DMS 273 treated with DMSO at 0.1 percent for 48 hours (cell line): ENCODE data around the gene CCL1.
A peak's percentile ranks its signal among the peaks of the same experiment; 100 is the strongest.

Source experiments
- DNase-seq: peaks from one replicate; lab custom pipeline; 2025; lab: John Stamatoyannopoulos, UW

Gene CCL1

GRCh38 chr17:34382621-34383124, 19.6 kb upstream of the CCL1 start:
- no peak for DNase-seq

- DNase-seq = no peak
Observed at GRCh38 chr17:34379868-34380267, 16.8 kb upstream of the CCL1 start.

DNA sequence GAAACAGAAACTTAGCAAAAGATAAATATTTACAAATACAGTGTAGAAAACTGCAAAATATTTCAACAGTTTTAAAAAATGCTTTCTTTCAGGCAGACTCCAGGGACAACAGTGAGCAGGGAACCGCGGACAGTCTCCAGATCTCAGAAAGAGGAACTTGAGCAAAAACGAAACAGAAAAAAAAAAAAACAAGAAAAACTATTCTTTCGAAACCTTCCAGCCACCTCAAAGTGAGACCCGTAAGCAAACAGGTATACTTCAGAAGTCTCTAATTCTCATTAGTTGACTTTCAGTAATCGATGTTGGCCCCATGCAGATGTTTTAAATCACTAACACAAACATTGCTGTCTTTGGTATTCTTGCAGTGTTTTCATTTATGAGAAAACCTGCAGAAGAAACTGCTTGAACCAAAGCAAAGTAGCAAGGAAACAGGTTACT, 15.7 kb upstream of the CCL1 start:
- DNase-seq = no peak

- no peak for DNase-seq
Observed at GRCh38 chr17:34377078-34377823, 14.2 kb upstream of the CCL1 start.

DNA sequence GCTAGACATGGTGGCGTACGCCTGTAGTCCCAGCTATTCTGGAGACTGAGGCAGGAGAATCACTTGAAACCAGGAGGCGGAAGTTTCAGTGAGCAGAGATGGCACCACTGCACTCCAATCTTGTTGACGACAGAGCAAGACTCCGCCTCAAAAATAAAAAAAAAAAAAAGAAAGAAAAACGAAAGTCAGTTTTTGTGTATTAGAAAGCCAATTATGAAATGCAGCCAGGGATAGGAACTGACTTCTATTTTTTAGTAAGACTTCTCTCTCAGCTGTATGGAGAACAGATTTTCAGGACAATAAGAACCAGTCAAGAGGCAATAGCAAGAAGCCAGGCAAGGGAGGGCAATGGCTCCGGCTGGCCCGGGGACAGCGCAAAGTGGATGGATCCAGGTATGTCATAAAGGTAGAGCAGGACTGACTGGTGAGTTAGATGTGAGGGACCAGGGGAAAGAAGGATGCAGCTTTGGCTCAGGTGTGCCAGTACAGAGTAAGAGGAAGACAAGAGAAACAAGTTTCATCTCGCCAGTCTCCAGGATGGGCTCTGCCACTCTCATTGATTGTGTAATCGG, 12.5 kb upstream of the CCL1 start:
- DNase-seq = no peak

GRCh38 chr17:34374457-34374856, 11.4 kb upstream of the CCL1 start:
- no peak for DNase-seq

- no peak for DNase-seq
Observed at GRCh38 chr17:34371405-34372100, 8.5 kb upstream of the CCL1 start.

DNA sequence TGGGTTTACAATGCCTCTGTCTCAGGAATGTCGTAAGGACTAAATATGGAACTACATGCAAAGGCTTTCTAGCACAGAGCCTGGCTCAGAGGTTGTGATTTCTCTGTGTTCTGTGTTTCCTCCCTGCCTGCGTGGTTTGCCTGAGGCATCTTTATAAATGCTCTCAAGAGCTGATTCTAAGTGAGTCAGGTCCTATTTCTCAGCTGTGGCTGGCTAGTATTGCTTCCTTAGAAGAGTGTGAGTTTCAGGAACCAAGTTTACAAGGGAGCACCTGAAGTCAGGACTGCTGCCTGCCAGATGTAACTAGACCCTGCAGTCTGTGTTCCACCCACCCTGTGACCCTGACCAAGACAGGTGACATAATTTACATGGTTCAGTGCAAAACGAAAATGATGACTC, 8.0 kb upstream of the CCL1 start:
- DNase-seq = no peak

DNA sequence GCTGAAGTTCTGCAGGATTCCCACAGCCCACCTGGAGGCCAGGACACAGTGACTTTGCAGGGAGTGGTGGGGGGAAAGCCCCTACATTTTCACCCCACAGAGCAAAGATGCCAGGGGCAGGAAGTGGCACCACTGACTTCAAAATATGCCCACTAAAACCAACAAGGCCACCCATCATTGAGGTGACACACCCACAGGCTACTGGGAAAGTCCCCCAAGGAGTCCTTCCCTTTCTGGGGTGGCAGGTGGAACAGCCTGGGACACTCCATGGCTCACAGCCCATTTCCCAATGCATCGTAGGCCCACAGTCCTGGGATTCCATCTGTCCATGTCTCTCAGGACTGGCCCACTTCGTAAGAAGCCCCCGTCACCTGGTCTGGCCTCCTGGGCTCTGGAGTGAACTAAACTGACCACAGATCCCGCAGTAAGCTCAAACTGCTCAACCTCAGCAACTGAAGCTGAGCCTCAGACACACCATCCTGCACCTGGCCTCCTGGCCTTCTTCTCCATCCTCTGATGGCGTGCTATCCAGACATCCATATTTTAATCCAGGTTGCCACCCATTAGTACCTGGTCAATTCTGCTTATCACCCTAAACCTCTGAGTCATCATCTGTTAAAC, 7.5 kb upstream of the CCL1 start:
- DNase-seq = no peak

DNA sequence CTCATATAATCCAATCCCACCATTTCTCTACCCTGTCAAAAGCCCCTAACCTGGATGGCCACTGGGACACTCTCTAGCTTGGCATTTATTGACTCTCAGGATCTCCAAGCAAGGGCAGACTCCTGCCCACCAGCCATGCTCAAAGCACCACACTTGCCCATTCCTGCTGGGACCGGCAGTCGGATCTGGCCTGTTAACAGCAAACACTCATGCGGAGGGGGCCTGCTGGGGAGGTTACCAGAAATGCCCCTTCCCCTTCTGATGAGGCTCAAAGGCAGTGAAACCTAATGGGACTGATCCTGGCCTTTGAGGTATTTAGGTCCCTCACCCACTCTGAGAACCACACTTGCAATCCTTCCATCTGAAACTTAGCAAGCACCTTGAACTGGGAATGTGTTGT, 6.5 kb upstream of the CCL1 start:
- DNase-seq = no peak

DNA sequence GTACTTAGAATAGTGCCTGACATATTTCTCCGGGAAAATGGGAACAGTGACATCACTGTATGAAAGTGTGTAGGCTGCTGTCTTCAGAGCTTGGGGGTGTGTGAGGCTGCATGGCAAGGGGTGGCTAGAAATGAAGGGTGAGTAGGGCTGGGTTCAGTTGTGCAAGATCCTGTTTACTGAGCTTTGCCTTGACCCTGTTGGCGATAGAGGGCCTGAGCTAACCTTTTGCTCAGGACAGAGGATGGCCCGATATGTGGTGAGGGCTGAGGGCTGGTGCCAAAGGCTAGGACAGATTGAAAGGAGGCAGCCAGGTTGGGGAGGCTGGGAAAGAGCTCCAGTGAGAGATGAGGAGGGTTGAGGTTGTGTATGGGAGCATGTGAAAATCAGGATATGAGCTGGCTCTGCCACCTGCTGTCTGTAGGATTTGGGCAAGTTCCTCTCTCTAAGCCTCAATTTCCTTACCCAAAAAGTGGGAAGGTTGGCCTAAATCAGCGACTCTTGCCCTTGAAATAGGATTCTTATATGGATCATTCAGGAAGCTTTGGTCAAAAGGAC, 6.0 kb upstream of the CCL1 start:
- no peak for DNase-seq

DNA sequence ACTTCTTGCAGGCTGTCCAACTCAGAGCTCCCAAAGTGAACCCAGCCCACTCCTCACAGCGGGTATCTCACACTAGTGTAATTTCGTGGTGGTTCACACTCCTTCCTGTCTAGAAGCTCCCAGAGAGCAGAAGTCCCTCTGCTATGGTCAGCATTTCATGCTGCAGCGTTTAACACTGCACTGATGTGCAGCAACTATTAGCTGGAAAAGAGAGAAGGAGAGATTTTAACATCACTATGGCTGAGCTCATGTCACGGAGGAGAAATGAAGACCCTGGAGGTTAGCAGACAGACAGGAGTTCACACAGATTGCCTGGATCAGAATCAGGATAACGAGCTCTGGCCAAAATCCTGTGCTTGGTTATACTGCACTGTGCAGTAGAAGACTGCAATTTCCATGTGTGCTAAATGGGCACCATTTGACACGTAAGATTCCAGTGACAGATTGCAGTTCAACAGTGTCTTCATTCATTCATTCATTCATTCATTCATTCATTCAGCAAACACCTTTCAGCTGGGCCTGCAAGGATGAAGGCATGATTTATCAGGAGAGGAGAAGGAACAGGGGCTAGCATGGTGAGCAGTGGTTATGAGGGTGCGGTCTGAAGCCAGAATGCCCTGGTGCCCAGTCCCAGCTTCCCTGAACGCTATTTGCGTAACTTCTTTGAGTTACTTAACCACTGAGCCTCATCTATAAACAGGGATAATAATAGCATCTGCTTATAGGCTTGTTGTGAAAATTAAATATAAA, 5.3 kb upstream of the CCL1 start:
- no peak for DNase-seq

GRCh38 chr17:34367486-34368195, 4.6 kb upstream of the CCL1 start:
- no peak for DNase-seq

- DNase-seq = no peak
Observed at GRCh38 chr17:34366529-34367107, 3.6 kb upstream of the CCL1 start.

GRCh38 chr17:34366010-34366409, 3.0 kb upstream of the CCL1 start:
- DNase-seq = no peak

DNA sequence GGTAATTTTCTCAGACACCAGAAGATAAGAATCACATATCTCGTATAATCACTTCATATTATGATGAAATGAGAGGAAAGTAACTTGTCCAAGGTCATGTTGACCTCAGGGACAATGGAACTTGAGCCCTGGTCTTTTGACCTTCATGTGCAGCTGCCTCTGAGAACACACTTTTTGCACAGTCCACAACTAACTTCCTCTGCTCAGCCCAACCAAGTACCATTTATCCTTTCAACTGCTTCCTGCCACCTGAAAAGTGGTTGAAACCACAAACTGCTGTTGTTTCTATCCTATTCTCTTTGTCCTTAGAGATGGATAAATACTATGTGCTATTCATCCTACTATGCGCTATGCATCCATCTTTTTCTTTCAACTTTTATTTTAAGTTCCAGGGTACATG, 2.3 kb upstream of the CCL1 start:
- DNase-seq = no peak

DNA sequence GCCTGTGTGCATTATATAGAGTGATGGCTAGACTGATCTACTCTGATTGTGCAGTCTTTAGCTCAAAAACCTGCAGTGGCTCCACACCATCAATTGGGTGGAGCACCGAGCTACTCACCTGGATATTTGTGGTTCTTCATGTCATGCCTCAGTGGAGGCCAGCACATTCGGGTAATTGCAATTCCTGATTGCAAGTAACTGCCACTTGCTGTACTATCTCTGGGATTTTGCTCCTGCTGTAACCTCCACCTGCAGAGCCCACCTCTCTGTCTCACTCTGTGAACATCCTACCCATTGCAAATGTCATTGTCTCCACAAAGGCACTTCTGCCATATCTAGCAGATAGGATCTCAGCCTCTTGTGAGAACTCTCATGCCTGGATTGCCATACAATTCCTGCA, 1.7 kb upstream of the CCL1 start:
- no peak for DNase-seq

- peak; percentile 68 for DNase-seq
Observed at GRCh38 chr17:34361478-34362061, 1.5 kb downstream of the CCL1 start.

- DNase-seq = no peak
Observed at GRCh38 chr17:34360601-34361270, 2.3 kb downstream of the CCL1 start.

DNA sequence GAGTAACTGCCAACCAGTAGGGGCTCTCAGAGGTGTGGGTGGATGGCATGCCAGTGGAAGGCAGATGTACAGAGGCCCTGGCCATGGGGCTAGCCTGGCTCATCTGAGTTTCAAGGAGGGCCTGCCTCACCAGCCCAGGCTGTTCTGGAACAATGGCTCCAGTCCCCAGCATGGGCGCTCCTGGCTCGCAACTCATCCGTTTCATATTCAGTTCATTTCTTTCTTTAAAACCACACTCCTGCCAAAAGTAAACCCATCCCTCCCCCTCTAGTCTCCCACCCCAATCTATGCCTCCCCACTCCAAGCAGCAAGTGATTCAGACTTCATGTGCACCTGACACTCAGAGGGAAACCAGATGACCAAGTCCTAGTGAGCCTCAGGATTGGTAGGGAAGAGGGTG, 4.4 kb downstream of the CCL1 start:
- no peak for DNase-seq
